GM19328 (cell line): ENCODE measurements around the gene TRAPPC3.
"Not testable (repeated sequence)": the region's sequence is repeated elsewhere in the genome, so short reads cannot be mapped to it uniquely, and the experiment has no call there.

ENCODE experiments used
- ATAC-seq: cut with Tn5 transposase; IDR thresholded peaks from one replicate; pipeline ENCODE4 v1.9.1; 2021; ENCODE audit warnings: mild to moderate bottlenecking, moderate library complexity; ENCODE audit not compliant: unreplicated experiment

The TRAPPC3 gene

DNA sequence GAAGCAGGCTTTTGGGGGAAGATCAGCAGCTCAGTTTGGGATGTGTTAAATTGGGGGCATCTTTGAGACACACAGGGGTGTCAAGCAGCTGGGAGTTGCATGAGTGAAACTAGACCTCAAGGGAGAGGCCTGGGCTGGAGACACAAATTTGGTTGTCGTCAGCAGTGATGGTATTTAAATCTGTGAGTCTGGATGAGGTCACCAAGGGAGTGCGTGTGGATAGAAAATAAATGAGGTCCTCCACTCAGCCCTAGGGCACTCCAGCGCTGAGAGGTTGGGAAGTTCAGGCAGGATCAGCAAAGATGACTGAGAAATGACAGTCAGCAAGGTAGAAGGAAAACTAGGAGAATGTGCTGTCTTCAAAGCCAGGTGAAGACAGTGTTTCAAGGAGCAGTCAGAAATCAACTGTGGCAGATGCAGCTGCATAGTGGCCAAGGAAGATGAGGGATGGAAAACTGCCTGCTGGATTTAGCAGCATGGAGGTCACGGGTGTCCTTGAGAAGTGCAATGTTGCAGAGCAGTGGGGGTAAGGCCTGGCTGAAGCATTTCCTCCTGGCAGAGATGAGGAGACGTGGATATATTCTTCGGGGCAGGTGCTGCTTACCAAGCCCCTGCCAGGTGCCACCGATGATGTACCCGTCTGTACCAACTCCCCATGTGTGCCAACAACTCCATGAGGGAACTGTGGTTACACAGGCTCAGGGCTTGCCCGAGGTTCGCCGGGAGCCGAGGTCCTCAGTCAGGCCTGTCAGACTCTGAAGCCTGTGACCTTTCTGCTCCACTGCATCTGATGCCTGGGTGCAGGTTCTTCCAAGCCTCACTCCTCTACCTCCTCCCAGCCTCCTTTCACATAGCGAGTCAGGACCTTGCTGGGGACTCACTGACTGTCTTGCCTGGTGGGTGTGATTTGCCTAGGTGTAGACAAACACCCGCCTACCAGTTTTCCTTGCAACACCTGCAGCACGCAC is 17.9 kb upstream of the TRAPPC3 start:
- ATAC-seq = no peak

DNA sequence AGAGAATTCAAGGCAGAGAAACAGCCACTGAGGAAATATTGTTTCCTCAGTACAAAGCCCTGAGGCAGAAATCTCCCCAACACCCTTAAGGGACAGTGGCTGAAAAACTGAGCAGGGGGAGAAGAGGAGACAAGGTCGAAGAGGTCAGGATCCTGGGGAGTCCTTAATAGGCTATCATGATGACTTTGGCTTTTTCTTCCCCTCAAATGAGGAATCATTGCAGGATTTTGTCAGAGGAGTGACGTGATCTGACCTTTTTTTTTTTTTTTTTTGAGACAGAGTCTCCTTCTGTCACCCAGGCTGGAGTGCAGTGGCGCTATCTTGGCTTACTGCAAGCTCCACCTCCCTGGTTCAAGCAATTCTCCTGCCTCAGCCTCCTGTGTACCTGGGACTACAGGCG is 16.9 kb upstream of the TRAPPC3 start:
- ATAC-seq = no peak

- ATAC-seq = no peak
Measured at GRCh38 chr1:36165145-36165544, 15.9 kb upstream of the TRAPPC3 start.

DNA sequence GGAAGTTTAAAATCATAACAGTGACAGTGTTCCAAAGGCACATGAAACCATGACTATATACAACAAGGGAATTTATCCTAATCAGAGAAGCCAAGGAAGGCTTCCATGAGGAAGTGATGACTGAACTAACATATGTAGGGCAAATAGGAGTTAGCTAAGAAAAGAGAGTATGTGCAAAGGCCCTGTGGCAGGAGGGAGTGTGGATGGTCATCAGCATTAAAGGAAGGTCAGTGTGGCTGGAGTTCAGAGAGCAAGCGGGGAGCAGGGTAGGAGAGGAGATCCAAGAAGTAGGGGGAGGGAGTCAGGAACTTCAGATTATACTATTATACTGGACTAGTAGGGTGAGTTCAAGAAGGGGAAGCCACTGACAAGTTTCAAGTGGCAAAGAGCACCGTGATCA is 15.1 kb upstream of the TRAPPC3 start:
- ATAC-seq = no peak

GRCh38 chr1:36163426-36163825 is 14.1 kb upstream of the TRAPPC3 start:
- no peak for ATAC-seq

DNA sequence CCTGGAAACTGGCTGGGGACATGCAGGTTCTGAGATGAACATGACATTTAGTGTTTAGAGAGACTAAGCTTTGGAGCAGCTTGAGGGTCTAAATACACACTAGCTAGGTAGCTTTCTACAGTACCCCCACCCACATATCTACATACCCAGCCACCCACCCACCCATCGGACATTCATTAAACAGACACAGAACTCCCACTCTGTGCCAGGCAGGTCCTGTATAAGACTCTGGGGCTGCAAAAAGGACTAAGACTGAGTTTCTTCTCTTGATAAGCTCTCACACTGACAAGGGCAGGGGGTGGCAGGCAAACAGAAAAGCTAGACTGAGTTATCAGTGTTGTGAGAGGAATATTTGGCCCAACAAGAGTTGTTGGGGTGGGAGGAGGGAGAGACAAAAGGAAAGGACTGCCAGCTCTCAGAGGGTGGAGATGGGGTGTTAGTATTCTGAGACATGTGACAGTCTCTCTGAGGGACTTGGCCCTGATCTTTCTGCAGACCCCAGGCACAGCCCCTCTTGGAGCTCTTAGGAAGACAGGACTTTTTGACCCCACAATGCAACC is 13.5 kb upstream of the TRAPPC3 start:
- ATAC-seq = no peak

DNA sequence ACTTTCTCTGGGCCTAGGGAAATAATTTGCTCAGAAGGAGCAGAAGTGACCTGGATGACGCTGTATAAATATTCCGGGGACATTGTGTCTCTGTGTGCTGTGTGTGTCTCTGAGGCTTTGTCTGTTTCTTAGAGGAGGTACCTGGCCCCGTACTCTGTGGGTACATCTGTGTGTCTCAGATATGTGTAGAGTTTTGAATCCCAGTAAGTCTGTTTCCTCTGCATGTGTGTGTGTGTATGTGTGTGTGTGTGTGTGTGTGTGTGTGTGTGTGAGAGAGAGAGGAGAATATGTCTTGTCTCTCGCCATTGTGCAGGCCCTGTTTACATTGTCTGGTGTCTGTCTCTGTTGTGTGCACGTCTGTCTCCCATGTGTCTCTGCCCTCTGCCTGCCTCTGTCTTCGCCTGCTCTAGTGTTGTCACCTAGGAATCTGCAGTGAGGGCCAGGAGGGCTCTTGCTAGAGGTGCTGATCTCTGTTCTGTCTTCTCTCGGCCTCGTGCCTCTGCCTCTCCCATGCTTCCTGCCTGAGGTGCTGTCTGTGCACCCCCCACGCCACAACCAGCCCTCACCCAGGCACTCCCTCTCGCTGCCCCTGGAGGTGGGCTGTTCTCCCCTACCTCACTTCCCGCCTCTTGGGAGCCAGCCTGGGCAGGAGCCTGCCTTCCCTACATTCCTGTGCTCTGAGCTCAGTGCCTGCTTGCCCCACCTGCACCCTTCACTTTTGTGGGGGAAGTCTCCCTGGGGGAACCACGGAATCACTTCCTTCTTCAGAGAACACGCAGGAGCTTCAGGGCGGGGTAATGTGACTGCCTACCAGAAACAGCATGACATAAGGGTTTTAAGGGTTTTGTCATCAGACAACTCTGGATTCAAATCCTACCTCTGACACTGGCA is 12.6 kb upstream of the TRAPPC3 start:
- no peak for ATAC-seq

DNA sequence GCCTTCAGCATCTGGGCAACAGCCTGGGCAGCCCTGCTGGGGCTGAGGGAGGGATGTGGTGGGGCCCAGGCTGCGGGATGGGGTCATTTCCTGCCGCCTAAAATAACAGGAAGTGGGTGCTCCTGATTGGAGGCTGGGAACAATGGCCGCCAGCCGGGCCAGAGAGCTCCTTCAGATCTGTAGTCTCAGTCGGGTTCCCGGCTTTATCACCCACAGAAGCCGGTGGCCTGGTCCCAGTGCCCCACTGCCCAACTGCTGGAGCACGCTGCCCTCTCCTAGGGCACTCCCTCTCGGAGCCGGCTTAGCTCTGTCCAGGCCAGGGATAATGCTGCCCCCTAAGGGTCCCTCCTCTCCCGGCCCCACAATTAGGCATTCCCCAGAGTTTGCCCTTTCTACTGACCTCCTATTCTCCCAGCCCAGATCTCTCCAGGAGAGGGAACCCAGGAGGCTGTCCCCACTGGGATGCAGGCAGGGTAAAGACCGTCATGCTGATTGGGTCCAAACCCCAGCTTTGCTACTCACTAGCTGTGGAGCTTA is 11.7 kb upstream of the TRAPPC3 start:
- ATAC-seq = no peak

- no peak for ATAC-seq
Measured at GRCh38 chr1:36160388-36160948, 11.2 kb upstream of the TRAPPC3 start.

- no peak for ATAC-seq
Measured at GRCh38 chr1:36159614-36160387, 10.5 kb upstream of the TRAPPC3 start.

DNA sequence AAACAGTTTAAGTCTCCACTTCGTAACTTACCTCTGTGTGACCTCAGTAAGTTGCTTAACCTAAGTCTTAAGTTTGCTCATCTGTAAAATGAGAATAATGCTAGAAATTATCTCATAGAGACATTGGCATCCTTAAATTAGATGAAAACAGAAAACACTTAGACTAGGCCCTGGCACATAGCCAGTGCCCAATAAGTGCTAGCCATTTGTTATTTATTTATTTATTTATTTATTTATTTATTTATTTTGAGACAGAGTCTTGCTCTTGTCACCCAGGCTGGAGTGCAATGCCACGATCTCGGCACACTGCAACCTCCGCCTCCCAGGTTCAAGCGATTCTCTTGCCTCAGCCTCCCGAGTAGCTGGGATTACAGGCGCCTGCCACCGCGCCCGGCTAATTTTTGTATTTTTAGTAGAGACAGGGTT is 9.6 kb upstream of the TRAPPC3 start:
- not testable (repeated sequence) for ATAC-seq

DNA sequence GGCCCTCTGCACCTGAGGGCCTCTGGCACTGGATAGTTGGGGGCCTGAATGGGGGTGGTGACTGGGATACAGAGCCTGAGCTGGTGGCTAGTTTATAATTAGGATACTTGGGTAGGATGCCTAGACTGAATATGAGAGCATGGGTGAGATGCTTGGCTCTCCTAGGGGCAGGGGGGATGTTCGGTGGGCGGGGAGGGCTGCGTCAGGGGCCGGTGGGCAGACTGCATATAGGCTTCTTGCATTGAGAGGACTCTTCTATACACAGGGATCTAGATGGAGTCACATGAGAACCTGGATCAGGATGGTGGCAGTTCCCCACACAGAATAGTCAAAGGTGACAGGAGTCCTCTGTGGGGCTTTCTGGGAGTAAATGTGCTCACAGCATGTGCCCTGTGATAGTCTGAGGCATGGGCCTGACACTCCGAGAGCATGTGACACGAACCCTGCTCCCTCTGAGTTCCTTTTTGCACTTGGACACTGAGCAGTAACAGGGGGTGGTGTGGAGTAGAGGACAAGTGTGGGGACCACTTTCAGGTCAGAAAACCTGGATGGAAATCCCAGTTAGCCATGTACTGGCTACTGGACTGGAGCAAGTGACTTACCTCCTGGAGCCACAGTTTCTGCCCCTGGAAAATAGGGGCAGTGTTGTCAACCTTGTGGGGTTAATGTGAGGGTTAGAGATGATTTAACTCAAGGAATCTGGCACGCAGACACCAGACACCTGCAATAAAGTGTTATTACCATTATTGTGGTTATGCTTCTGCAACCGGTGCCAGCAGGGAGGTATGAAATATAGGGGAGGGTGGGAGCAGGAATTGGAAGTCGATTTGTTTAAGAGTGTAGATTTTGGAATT is 8.9 kb upstream of the TRAPPC3 start:
- ATAC-seq = no peak

DNA sequence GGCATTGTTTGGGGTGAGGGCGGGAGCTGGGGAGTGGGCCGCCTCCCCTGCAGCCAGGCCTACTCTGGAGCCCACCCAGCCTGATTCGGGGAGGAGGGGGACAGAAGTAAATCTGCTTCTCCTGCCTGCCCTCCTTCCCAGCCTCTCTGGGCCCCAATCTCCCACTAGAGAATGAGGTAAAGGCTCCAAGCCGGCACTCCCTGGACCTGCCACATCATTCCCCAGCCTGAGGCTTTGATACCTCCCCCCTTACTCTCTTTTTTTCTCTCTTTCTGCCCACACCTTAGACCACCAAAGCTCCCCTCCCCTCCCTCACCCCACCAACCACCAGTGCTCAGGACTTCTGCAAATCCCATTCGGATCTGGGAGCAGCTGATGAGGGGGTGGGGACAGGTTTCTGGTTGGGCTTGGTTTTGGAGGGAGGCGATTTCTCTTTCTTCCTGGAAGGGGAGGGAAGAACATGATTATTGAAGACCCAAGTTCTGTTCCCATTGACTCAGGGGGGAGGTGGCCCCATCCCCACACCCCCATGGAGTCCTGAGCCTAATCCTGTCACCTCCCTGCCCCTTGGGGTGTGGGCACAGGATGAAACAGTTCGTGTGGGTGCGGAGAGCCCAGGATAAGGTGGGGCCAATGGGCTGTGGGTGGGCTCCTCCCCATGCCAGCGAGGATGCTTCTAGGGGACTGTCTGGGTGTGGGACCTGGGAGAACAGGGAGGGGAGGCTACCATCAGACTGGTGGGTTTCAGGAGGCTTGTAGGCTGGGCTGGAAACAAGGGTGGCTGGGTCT is 8.0 kb upstream of the TRAPPC3 start:
- no peak for ATAC-seq

DNA sequence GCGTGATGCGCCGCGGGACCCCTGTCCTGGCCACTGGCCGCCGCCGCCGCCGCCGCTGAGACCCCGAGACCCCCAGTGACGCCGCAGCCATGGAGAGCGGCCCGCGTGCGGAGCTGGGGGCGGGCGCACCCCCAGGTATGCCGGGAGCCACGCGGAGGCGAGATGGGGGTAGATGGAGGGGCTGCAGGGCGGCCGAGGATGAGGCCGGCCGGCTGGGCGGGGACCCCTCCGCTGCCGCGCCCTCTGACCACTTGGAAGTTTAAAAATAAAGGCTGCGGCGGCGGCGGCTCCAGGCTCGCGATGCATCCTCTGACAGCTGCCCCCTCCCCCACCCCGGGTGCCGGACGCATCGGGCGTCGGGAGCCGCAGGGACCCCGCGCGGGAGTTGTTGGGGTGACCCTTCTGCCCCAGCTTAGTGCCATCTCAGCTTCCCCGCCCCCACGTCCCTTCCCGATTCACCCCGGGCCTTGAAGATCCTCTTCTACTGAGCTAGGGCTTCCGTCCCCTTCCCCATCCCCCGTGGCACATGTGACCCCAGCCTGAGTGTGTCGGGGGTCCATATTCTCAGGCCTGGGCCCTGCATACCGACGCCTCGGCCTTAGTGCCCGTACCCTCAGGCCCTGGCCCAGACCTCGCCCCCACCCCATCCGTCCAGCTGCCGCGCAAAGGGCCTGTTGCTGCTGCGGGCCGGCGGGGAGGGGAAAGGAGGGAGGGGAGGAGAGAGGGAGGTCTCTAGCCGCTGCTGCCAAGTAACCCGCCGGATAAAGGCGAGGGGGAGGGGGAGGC is 7.2 kb upstream of the TRAPPC3 start:
- no peak for ATAC-seq

DNA sequence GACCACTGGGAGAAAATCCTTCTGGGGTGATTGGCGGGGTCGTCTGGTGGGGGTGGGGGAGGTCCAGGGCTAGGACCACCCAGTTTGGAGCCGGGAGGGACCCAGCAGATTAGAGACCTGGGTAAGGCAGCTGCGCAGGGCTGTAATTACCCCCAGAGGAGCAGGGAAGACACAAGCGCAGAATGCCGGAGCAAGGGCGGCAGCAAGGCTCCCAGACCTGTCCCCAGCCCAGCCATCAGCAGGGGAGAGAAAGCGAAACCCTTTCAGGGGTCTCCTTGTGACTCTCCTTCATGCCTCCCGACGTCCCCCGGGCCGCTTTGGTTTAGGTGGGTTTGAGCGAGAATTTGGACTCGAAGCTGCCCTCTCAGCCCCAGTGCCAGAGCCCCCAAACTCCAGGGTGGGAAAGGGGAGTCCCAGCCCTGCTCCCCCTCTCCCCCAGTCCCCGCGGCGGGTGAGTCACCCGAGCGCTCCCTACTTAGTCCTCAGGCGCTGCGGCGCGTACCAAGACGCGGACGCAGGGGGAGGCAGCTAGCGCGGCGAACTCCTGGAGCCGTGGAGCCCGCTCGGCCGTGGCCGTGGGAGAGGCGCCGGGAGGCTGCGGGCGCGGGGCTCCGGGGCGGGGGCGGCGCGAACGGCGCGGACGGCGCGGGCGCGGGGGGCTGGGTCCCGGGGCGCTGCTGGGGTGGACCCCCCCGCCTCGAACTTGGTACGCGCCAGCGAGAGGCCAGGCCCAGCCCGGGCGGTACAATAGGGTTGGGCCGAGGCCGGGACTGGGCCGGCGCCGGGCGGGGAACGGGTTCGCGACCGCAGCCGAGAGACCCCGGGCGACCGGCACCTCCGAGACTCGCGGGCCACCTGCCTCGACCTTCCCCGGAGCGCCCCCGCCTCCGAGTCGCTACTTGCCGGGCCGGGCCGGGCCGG is 6.4 kb upstream of the TRAPPC3 start, which contains the start of gene MAP7D1:
Gene MAP7D1 (plus strand): TSS at position 753 of the 921 bp plus-strand sequence. CDS start 258 bp downstream, outside the sequence.
- peak; percentile 47 for ATAC-seq

DNA sequence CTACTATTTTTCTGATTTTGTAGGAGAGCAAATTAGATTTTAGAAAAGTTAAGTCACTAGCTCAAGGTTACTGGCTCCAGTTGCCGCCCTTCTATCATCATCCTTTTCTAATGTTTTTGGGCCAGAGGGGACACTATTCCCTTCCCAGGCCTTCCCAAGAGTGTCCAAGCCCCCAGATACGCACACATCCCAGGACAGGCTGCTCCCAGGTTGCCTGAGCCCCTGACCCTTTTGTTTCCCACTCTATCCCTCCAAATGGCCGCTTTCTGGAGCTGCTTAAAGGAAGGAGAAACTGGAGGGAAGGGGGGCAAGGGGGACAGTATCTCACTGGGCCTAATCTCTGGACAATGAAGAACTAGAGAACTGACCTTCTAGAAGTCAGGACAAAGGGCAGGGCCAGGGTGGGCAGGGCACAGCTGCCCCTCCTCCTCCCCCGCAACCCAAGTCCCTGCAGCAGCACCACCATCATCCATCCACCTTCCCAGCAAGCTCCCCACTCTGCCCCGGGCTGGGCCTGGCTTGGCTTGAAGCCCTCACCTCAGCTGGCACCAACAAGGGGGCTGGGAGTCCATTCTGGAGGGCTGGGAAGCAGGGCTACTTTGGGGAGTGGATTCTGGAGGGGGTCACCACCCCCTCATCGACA is 5.6 kb upstream of the TRAPPC3 start:
- no peak for ATAC-seq
